GM06990 (cell line): ENCODE measurements around the gene MX2.

Experiments used
- DNase-seq: peaks from one replicate; pipeline ENCODE4 v3.0.0-alpha.2; 2011; ENCODE audit not compliant: insufficient read length; ENCODE audit errors: extremely low read depth
- H3K27me3 ChIP-seq: replicated peaks from 2 replicates; pipeline ENCODE4 v1.6.0; 2011; ENCODE audit warnings: low read length; ENCODE audit not compliant: control insufficient read depth, insufficient read depth
- H3K36me3 ChIP-seq: 2 replicates; pipeline ENCODE4 v1.5.1; 2011; ENCODE audit warnings: low read length; ENCODE audit not compliant: control insufficient read depth, insufficient read depth
- H3K4me3 ChIP-seq: replicated peaks from 2 replicates; pipeline ENCODE4 v1.5.1; 2011; ENCODE audit warnings: low read depth, mild to moderate bottlenecking, control low read depth, low read length
- CTCF ChIP-seq: IDR thresholded peaks from 2 replicates; pipeline ENCODE4 v1.5.1; 2011; ENCODE audit warnings: low read length, control low read depth, mild to moderate bottlenecking, inconsistent platforms; ENCODE audit not compliant: insufficient read depth, poor library complexity, severe bottlenecking

MX2 gene

GRCh38 chr21:41444703-41445464 lies 83.1 kb downstream of the MX2 start:
- no peaks in the 10 kb centered on the region for H3K27me3 ChIP-seq
- peaks cover 50% of the 10 kb centered on the region for H3K36me3 ChIP-seq
- no peak overlapping the region for H3K4me3 ChIP-seq
- no peak for TF ChIP-seq CTCF
- no peak for DNase-seq

- no peak overlapping the region for H3K4me3 ChIP-seq
- H3K36me3 ChIP-seq, result peaks cover 53% of the 10 kb centered on the region
- TF ChIP-seq CTCF, result no peak
- H3K27me3 ChIP-seq, result no peaks in the 10 kb centered on the region
- DNase-seq, result no peak
Observed at GRCh38 chr21:41445465-41445862, 83.6 kb downstream of the MX2 start.

- no peak for DNase-seq
- Histone ChIP-seq H3K27me3 (no peaks in the 10 kb centered on the region), H3K36me3 (peaks cover 49% of the 10 kb centered on the region), H3K4me3 (no peak overlapping the region)
- TF ChIP-seq CTCF, result no peak
Observed at GRCh38 chr21:41446586-41446985, 84.8 kb downstream of the MX2 start.

- Histone ChIP-seq H3K27me3 (no peaks in the 10 kb centered on the region), H3K36me3 (peaks cover 54% of the 10 kb centered on the region), H3K4me3 (no peak overlapping the region)
- TF ChIP-seq CTCF, result no peak
- DNase-seq, result no peak
Observed at GRCh38 chr21:41447356-41447755, 85.5 kb downstream of the MX2 start.

GRCh38 chr21:41449613-41450012 lies 87.8 kb downstream of the MX2 start:
- TF ChIP-seq CTCF, result no peak
- Histone ChIP-seq H3K27me3 (no peaks in the 10 kb centered on the region), H3K4me3 (no peak overlapping the region), H3K36me3 (peaks cover 60% of the 10 kb centered on the region)
- no peak for DNase-seq
